Breast epithelium (tissue), 4 donors: ENCODE measurements around the gene ADH1A. TPM values are rescaled to one million over a fixed set of nuclear protein-coding genes. Genes with fewer than 3 reads are reported as not detected.

Experiments used
- DNase-seq, 2 donors: peaks; one replicate each; pipeline ENCODE4 v3.0.0-alpha.2; 2019; ENCODE audit warnings: low spot score in 2 of 2
- H3K27ac ChIP-seq, 2 donors: fragments of 200-600 bp; sonication (generic) in 1 of 2; one replicate each; pipeline ENCODE4 v1.5.1; 2016 to 2019; ENCODE audit warnings: mild to moderate bottlenecking in 1 of 2
- H3K27me3 ChIP-seq, 2 donors: fragments of 200-600 bp; sonication (generic) in 1 of 2; one replicate each; pipeline versions ENCODE4 v1.5.1 to v1.6.0; 2017 to 2019; ENCODE audit warnings: control low read depth in 1 of 2, mild to moderate bottlenecking in 1 of 2
- H3K36me3 ChIP-seq: fragments of 200-600 bp; one replicate; pipeline ENCODE4 v1.5.1; 2019
- H3K4me1 ChIP-seq, 2 donors: fragments of 200-600 bp; sonication (generic); one replicate each; pipeline ENCODE4 v1.5.1; 2016 to 2019; ENCODE audit warnings: control low read depth in 1 of 2
- H3K4me3 ChIP-seq, 3 donors: fragments of 200-600 bp; sonication (generic); 1 replicate in 2 of 3; 2 replicates in 1 of 3; pipeline ENCODE4 v1.5.1; 2016 to 2019; ENCODE audit warnings: mild to moderate bottlenecking in 3 of 3, moderate library complexity in 2 of 3
- H3K9me3 ChIP-seq, 2 donors: fragments of 200-600 bp; sonication (generic) in 1 of 2; one replicate each; pipeline ENCODE4 v1.5.1; 2016 to 2019; ENCODE audit warnings: control low read depth in 1 of 2
- POLR2A ChIP-seq: fragments of 450-650 bp; IDR thresholded peaks from one replicate; pipeline ENCODE4 v1.6.1; 2016; ENCODE audit warnings: antibody characterized with exemption, mild to moderate bottlenecking, moderate library complexity
- POLR2AphosphoS5 ChIP-seq, 3 donors: sonication (generic); formaldehyde crosslinking; IDR thresholded peaks; one replicate each; pipeline ENCODE4 v1.6.1; 2017; ENCODE audit warnings: antibody characterized with exemption in 3 of 3
- intact Hi-C: fragments of 100-400 bp; cut with DNase I; formaldehyde crosslinking; loops from one replicate; pipeline ENCODE4 v1.15.1; 2023; ENCODE audit warnings: low total_unique reads
- total RNA-seq, 3 donors: library from RNA; depleted of rRNA; stranded (reverse); fragments of >200 nt; gene quantifications; one replicate each; pipeline ENCODE4 v1.1.0, GENCODE V29; 2016
- TF ChIP-seq, protein P1 (sequence below), 3 donors: fragments of 450-650 bp; IDR thresholded peaks; one replicate each; pipeline ENCODE4 v1.5.1; 2016 to 2017; ENCODE audit warnings: antibody characterized with exemption in 3 of 3, mild to moderate bottlenecking in 3 of 3, moderate library complexity in 3 of 3

ADH1A gene
- total RNA-seq, 3 donors from 2014 or later = 0.66 to 2.3 TPM; not detected in 1

DNA sequence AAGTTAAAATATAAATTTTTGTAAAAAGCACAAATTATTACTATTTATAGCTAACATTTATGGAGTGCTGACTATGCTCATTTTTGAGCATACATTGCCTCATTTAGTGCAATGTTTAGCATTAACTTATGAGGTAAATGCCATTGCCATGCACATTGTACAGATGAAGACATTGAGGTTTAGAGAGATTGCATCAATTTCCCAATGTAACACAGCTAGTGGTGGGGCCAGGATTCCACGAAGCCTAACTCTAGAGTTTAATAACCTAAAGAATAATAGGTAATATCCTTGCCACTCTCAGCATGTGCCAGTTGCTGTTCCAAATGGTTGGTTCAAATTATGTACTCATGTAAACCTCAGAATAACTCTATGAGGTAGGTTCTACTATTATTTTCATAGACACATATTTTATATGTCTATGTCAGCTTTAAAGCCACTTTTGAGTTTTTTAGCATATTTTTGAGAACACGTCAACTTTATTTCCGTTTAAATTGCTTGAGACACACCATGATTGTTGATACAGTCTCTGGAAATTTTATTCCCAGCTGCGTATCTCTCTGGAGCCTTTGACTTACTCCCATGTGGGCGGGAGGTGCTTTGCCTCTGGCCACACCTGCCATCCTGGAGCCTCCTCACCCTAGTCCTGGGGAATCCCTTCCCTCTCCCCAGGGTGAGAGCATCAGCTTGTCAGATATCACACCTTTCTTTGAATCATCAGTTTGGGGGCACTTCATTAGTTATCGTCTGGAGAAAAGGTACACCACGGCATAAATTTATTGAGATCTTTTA is 10.8 kb upstream of the ADH1A start:
- no peaks in the 10 kb centered on the region for H3K27me3 ChIP-seq
- no peak overlapping the region for H3K4me3 ChIP-seq
- peak overlapping the region; percentile 14 to 66 for H3K27ac ChIP-seq
- no peaks in the 10 kb centered on the region for H3K36me3 ChIP-seq
- no peaks in the 10 kb centered on the region for H3K4me1 ChIP-seq
- peaks cover 0 to 11% of the 10 kb centered on the region in 2 donors for H3K9me3 ChIP-seq
- DNase-seq = no peak
- intact Hi-C loops = no loop called here
- TF ChIP-seq POLR2AphosphoS5 (IDR thresholded peaks at IDR 0.05) = no peak

DNA sequence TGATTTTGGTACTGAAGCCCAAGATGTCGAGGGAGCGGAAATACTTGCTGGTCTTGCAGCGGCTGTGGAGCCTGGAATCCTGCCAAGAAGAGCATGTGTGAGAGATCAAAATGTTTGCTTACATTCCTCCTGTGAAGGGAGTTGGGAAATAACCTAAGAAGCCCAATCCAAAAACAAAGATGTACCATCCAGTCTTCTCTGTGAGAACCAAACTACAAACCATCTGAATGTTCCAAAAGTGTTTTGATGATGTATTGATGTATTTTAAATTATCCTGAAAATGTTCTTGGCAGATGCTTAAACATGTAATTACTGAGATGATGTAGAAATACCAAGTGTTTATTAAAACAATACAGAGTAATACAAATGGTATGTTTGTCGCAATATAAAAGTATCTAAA is 10.1 kb upstream of the ADH1A start:
- TF ChIP-seq, protein P1, sequence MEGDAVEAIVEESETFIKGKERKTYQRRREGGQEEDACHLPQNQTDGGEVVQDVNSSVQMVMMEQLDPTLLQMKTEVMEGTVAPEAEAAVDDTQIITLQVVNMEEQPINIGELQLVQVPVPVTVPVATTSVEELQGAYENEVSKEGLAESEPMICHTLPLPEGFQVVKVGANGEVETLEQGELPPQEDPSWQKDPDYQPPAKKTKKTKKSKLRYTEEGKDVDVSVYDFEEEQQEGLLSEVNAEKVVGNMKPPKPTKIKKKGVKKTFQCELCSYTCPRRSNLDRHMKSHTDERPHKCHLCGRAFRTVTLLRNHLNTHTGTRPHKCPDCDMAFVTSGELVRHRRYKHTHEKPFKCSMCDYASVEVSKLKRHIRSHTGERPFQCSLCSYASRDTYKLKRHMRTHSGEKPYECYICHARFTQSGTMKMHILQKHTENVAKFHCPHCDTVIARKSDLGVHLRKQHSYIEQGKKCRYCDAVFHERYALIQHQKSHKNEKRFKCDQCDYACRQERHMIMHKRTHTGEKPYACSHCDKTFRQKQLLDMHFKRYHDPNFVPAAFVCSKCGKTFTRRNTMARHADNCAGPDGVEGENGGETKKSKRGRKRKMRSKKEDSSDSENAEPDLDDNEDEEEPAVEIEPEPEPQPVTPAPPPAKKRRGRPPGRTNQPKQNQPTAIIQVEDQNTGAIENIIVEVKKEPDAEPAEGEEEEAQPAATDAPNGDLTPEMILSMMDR (IDR thresholded peaks at IDR 0.05) = no peak
- no peak for TF ChIP-seq POLR2A
- peak; percentile 42 to 86 (median 49) for TF ChIP-seq POLR2AphosphoS5 (IDR thresholded peaks at IDR 0.05)
- DNase-seq = peak; percentile 62 to 66
- H3K27me3 ChIP-seq = no peaks in the 10 kb centered on the region
- H3K4me3 ChIP-seq = no peak overlapping the region
- H3K4me1 ChIP-seq = no peaks in the 10 kb centered on the region
- intact Hi-C loops = no loop called here
- H3K27ac ChIP-seq = no peak overlapping the region
- H3K9me3 ChIP-seq = peaks cover 0 to 11% of the 10 kb centered on the region in 2 donors
- H3K36me3 ChIP-seq = no peaks in the 10 kb centered on the region

DNA sequence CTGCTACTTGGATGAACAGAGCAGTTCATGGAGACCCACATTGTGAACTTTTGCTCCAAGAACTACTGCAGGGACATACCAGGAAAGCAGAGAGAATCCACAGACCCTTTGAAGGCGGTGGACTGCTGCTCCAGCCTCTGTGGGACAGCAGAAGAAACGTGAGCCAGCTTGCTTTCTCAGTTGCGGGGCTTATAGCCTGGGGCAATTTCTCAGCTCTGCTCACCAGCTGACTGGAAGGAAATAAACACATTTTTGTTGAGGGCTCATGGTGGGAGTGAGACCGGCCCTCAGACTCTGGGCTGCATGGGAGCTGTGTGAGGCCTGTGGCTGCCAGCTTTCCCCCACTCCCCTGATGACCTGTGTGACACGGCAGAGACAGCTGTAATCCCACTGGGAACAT is 2.6 kb upstream of the ADH1A start:
- Histone ChIP-seq H3K27me3 (no peaks in the 10 kb centered on the region), H3K9me3 (peaks cover 0 to 16% of the 10 kb centered on the region in 2 donors), H3K27ac (no peak overlapping the region), H3K36me3 (no peaks in the 10 kb centered on the region), H3K4me1 (no peaks in the 10 kb centered on the region), H3K4me3 (no peak overlapping the region)
- intact Hi-C loops = no loop called here
- DNase-seq = no peak
- TF ChIP-seq POLR2AphosphoS5 (IDR thresholded peaks at IDR 0.05) (no peak), POLR2A (no peak)
- TF ChIP-seq, protein P1 (IDR thresholded peaks at IDR 0.05) = no peak

DNA sequence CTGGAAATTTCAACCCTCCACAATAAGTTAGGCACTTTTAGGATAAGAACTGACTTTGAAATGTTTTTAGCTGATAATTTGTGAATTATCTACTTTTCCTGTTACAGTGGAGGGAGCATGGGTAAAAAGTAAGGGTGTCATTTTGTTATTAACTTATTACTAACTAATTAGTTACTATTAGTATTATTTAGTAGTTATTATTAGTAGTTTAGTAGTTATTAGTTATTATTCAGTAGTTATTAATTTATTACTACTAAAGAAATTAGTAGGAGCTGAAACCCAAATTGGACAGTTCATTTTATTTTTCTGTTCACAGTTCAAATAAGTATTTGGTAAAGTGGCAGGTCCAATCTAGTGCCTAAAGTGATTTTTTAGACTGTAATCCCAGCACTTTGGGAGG is 5.4 kb downstream of the ADH1A start:
- TF ChIP-seq, protein P1 (IDR thresholded peaks at IDR 0.05) = no peak
- TF ChIP-seq POLR2AphosphoS5 (IDR thresholded peaks at IDR 0.05) (no peak), POLR2A (no peak)
- Histone ChIP-seq H3K36me3 (no peaks in the 10 kb centered on the region), H3K4me1 (no peaks in the 10 kb centered on the region), H3K27ac (no peak overlapping the region), H3K27me3 (no peaks in the 10 kb centered on the region), H3K4me3 (no peak overlapping the region), H3K9me3 (no peaks in the 10 kb centered on the region)
- DNase-seq = no peak
- intact Hi-C loops = no loop called here

DNA sequence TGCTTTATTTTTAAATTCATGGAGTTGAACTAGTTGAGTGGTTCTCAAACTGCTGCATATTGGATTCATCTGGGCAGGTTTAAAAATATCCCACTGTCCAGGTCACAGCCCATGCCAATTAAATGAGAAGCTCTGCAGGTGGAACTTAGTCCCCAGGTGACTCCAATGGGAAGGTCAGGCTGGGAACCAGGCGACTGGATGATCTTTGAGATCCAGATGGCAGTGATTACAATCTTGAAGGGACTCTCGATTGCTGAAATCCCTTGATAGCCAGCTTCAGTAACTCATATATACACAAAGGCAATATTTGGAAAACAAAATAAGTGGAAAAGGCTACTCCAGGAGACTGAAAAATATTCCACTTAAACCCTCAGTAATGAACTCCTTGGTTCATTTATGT is 8.1 kb downstream of the ADH1A start:
- intact Hi-C loops = no loop called here
- Histone ChIP-seq H3K27ac (no peak overlapping the region), H3K36me3 (no peaks in the 10 kb centered on the region), H3K4me3 (no peak overlapping the region), H3K9me3 (no peaks in the 10 kb centered on the region), H3K4me1 (no peaks in the 10 kb centered on the region), H3K27me3 (no peaks in the 10 kb centered on the region)
- TF ChIP-seq POLR2AphosphoS5 (IDR thresholded peaks at IDR 0.05) (no peak), POLR2A (no peak)
- TF ChIP-seq, protein P1 (IDR thresholded peaks at IDR 0.05) = no peak
- no peak for DNase-seq
